HG02610 (cell line): ENCODE data around the gene LSG1.

ENCODE experiments used
- ATAC-seq: cut with Tn5 transposase; IDR thresholded peaks from one replicate; pipeline ENCODE4 v1.9.1; 2021; ENCODE audit warnings: mild to moderate bottlenecking, moderate library complexity; ENCODE audit not compliant: unreplicated experiment

Gene LSG1

GRCh38 chr3:194687638-194688199, 15.7 kb upstream of the LSG1 start:
- ATAC-seq: peak; percentile 25

GRCh38 chr3:194686816-194687637, 15.0 kb upstream of the LSG1 start:
- ATAC-seq: no peak

DNA sequence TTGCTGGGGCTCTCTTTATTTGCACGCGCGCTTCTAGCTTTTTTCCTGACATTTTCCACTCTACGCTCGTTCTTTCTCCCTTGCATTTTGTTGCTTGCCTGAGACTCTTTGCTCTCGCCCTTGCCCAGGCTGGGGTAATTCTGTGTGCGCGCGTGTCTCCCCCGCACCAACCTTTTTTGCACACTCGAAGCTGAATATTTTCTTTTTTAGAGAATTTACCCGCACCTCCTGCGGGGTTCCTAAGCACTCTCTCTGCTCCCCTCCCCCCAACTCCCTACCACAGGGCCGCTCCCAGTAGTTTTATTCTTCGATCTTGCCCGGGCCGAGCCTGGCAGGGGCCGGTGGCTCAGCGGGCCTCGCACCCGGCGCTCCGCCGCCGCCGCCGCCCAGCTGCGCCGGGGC, 14.4 kb upstream of the LSG1 start:
- no peak for ATAC-seq

- ATAC-seq: peak; percentile 45
Observed at GRCh38 chr3:194685718-194686413, 13.9 kb upstream of the LSG1 start, which contains the start of gene FAM43A. Gene FAM43A, plus strand, starts transcription at chr3:194685883. Its CDS starts 944 bp downstream, at chr3:194686827.

GRCh38 chr3:194685065-194685717, 13.2 kb upstream of the LSG1 start:
- ATAC-seq: peak; percentile 20

GRCh38 chr3:194683380-194683779, 11.4 kb upstream of the LSG1 start:
- no peak for ATAC-seq

DNA sequence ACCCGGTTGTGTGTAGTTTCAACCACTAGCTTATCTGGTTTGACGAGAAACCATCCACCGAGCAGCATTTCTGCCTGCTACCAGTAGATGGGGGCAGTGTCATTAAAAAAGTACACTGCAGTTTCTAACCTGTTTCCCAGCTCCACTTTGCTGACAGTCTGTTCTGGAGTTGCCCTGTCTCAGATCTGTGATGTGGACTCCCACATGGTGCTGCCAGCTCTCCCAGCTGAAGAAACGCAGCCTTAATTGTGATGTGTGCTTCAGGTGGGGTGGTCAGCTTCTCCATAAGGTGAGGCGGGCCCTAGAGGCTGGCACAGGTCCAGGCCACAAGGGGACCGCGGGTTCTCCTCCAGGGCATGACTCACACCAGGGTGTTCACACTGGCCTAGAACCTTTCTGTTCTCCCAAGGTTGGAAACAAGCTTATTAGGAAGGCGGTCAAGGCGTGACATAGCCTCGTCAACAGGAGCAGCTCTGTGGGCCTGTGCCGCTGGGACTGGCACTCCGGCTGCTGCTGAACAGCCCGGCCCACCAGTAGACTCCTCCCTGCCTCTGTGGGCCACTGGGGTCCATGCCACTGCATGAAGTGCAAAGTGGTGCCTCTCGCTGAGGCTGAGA, 10.8 kb upstream of the LSG1 start:
- ATAC-seq: peak; percentile 64

- no peak for ATAC-seq
Observed at GRCh38 chr3:194682189-194682693, 10.2 kb upstream of the LSG1 start.

- no peak for ATAC-seq
Observed at GRCh38 chr3:194680888-194681615, 9.1 kb upstream of the LSG1 start.

- no peak for ATAC-seq
Observed at GRCh38 chr3:194676471-194676870, 4.5 kb upstream of the LSG1 start.

DNA sequence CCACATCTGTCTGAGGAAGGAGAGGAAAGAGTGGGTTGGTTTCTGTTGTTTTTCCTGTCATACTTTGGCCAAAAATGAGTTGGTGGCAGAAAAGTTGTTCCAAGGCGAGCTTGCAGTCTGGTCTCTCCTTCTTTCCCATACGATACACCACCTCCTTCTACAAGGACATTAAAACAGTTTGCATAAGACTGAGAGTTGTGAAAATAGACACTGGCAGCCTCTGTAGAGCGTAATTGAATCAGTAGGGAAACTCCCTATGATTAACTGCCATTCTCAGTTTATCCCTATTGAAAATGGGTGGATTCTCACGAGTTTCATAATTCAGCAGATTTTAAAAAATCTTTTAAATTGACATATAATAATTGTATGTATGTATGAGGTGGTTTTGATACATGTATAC, 3.7 kb upstream of the LSG1 start:
- no peak for ATAC-seq

- no peak for ATAC-seq
Observed at GRCh38 chr3:194675081-194675640, 3.2 kb upstream of the LSG1 start.

- no peak for ATAC-seq
Observed at GRCh38 chr3:194673761-194674160, 1.8 kb upstream of the LSG1 start.

- no peak for ATAC-seq
Observed at GRCh38 chr3:194672876-194673275, 885 bp upstream of the LSG1 start.

DNA sequence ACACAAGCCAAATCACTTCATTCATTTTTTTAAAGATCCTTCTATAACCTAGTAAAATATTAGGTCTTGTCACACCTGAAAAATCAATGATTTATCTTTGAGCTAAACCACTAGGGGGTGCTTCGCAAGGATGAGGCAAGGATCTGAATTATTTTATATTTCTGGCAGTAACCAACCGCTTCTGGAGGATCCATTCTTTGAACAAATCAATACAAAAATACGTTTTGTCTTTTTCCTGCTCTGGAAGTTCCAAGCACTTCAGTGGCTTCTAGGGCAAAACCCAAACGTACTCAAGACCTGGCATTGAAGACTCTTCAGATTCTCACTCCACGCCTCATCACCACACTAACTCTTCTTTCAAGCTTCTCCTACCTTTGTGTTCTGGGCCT, 486 bp downstream of the LSG1 start:
- ATAC-seq: no peak

DNA sequence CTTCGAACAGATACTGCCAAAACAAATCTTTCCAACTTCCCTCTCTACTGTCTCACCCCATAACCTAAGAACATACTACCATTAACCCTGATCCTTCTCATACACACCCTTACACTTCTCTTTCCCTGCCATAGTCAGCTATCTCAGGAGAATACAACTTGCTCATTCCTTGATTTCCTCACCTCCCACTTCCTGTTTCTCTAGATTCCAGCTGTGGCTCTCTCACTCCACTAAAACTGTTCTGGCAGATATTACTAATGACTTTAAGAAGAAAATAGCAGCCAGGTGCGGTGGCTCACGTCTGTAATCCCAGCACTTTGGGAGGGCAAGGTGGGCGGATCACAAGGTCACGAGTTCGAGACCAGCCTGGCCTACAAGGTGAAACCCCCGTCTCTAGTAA, 4.6 kb downstream of the LSG1 start:
- ATAC-seq: no peak

GRCh38 chr3:194664857-194665256, 7.1 kb downstream of the LSG1 start:
- no peak for ATAC-seq

GRCh38 chr3:194661946-194662345, 10.0 kb downstream of the LSG1 start:
- ATAC-seq: no peak

GRCh38 chr3:194661374-194661773, 10.6 kb downstream of the LSG1 start:
- no peak for ATAC-seq

GRCh38 chr3:194659778-194660177, 12.2 kb downstream of the LSG1 start:
- no peak for ATAC-seq
